HG03342 (cell line): ENCODE measurements around the gene TRIM67.
"Not testable (repeated sequence)": the region's sequence is repeated elsewhere in the genome, so short reads cannot be mapped to it uniquely, and the experiment has no call there.

ENCODE experiments used
- ATAC-seq: cut with Tn5 transposase; IDR thresholded peaks from one replicate; pipeline ENCODE4 v1.9.1; 2021; ENCODE audit warnings: mild to moderate bottlenecking, moderate library complexity; ENCODE audit not compliant: unreplicated experiment

TRIM67 gene

GRCh38 chr1:231161667-231162296, at the start of gene TRIM67:
TSS of gene TRIM67 (plus strand) at chr1:231162058. CDS start at chr1:231162970, 912 bp downstream.
- ATAC-seq, result no peak

GRCh38 chr1:231116738-231117137, 45.1 kb upstream of the TRIM67 start:
- ATAC-seq, result no peak

GRCh38 chr1:231118704-231119453, 43.0 kb upstream of the TRIM67 start:
- no peak for ATAC-seq

GRCh38 chr1:231121533-231121932, 40.3 kb upstream of the TRIM67 start:
- no peak for ATAC-seq

GRCh38 chr1:231122143-231122542, 39.7 kb upstream of the TRIM67 start:
- ATAC-seq, result no peak

- no peak for ATAC-seq
Observed at GRCh38 chr1:231124746-231125145, 37.1 kb upstream of the TRIM67 start.

- ATAC-seq, result no peak
Observed at GRCh38 chr1:231125972-231126580, 35.8 kb upstream of the TRIM67 start.

GRCh38 chr1:231127106-231127505, 34.8 kb upstream of the TRIM67 start:
- not testable (repeated sequence) for ATAC-seq

- not testable (repeated sequence) for ATAC-seq
Observed at GRCh38 chr1:231128471-231128870, 33.4 kb upstream of the TRIM67 start.

GRCh38 chr1:231130544-231130943, 31.3 kb upstream of the TRIM67 start:
- ATAC-seq, result no peak

GRCh38 chr1:231132591-231132990, 29.3 kb upstream of the TRIM67 start:
- not testable (repeated sequence) for ATAC-seq

- ATAC-seq, result no peak
Observed at GRCh38 chr1:231134624-231135023, 27.2 kb upstream of the TRIM67 start.

- ATAC-seq, result no peak
Observed at GRCh38 chr1:231138236-231138635, 23.6 kb upstream of the TRIM67 start.

- no peak for ATAC-seq
Observed at GRCh38 chr1:231139125-231139649, 22.7 kb upstream of the TRIM67 start.

- ATAC-seq, result no peak
Observed at GRCh38 chr1:231139659-231140654, 21.9 kb upstream of the TRIM67 start.

- no peak for ATAC-seq
Observed at GRCh38 chr1:231144416-231145193, 17.3 kb upstream of the TRIM67 start.

- no peak for ATAC-seq
Observed at GRCh38 chr1:231147896-231148295, 14.0 kb upstream of the TRIM67 start.

GRCh38 chr1:231151811-231152210, 10.0 kb upstream of the TRIM67 start:
- no peak for ATAC-seq

GRCh38 chr1:231153726-231154125, 8.1 kb upstream of the TRIM67 start:
- ATAC-seq, result no peak

- no peak for ATAC-seq
Observed at GRCh38 chr1:231155808-231156207, 6.0 kb upstream of the TRIM67 start.
